Activated CD8-positive, alpha-beta memory T cell treated with anti-CD3 and anti-CD28 coated beads, Interleukin-2, amount 10 ng/mL, durations not matched to agents 7 days and 5 days (primary cell): ENCODE results near the gene PLAAT3. TPM values are rescaled to one million over a fixed set of nuclear protein-coding genes. Genes with fewer than 3 reads are reported as not detected.
"Not testable (repeated sequence)": the region's sequence is repeated elsewhere in the genome, so short reads cannot be mapped to it uniquely, and the experiment has no call there.

ENCODE experiments used
- ATAC-seq: fragments of 150-1000 bp; cut with Tn5 transposase; one replicate; pipeline ENCODE4 v1.10.0; 2021; ENCODE audit warnings: moderate library complexity
- CTCF ChIA-PET: fragments of 350-600 bp; sonication (Branson Sonifier 250); formaldehyde crosslinking; loops from one replicate; lab custom pipeline; 2021; ENCODE audit warnings: antibody characterized with exemption; lab: Charles Lee
- DNase-seq: peaks from one replicate; pipeline ENCODE4 v3.0.0-alpha.2; 2020
- H3K27ac Mint-ChIP-seq: one replicate; pipeline ENCODE4 v1.8.0; 2021; ENCODE audit warnings: mild to moderate bottlenecking, mixed read lengths
- H3K27me3 Mint-ChIP-seq: one replicate; pipeline ENCODE4 v1.8.0; 2021; ENCODE audit warnings: mixed read lengths
- H3K36me3 Mint-ChIP-seq: one replicate; pipeline ENCODE4 v1.8.0; 2021; ENCODE audit warnings: mild to moderate bottlenecking, mixed read lengths
- H3K4me1 Mint-ChIP-seq: one replicate; pipeline ENCODE4 v1.8.0; 2021; ENCODE audit warnings: mixed read lengths
- H3K4me3 Mint-ChIP-seq: one replicate; pipeline ENCODE4 v1.8.0; 2021; ENCODE audit warnings: mild to moderate bottlenecking, moderate library complexity, mixed read lengths
- H3K9me3 Mint-ChIP-seq: one replicate; pipeline ENCODE4 v1.8.0; 2022; ENCODE audit warnings: low read depth, mixed read lengths
- total RNA-seq, 2 experiments: library from RNA; stranded (reverse); gene quantifications; one replicate each; pipeline ENCODE4 v1.2.3, GENCODE V29; 2021

PLAAT3 gene
- total RNA-seq, 2 experiments from 2014 or later, result 21.7 to 25.5 TPM

GRCh38 chr11:63528156-63528555, 86.1 kb downstream of the PLAAT3 start:
- CTCF ChIA-PET, DNase-seq, H3K9me3 Mint-ChIP-seq, ATAC-seq, H3K27ac Mint-ChIP-seq, H3K36me3 Mint-ChIP-seq, H3K4me3 Mint-ChIP-seq, H3K27me3 Mint-ChIP-seq: not testable (repeated sequence)
- peaks cover 25% of the 10 kb centered on the region for H3K4me1 Mint-ChIP-seq

GRCh38 chr11:63527667-63528066, 86.6 kb downstream of the PLAAT3 start:
- no peak for ATAC-seq
- H3K36me3 Mint-ChIP-seq, result peaks cover 4% of the 10 kb centered on the region
- CTCF ChIA-PET, result no interaction called here
- H3K27me3 Mint-ChIP-seq, result no peaks in the 10 kb centered on the region
- H3K27ac Mint-ChIP-seq, result no peak overlapping the region
- H3K4me1 Mint-ChIP-seq, result peaks cover 20% of the 10 kb centered on the region
- no peak for DNase-seq
- H3K9me3 Mint-ChIP-seq, result peaks cover 2% of the 10 kb centered on the region
- no peak overlapping the region for H3K4me3 Mint-ChIP-seq

Other genes starting within 250 kb of the PLAAT3 start
- not detected for gene SLC22A9, start 244.6 kb downstream of the PLAAT3 start, total RNA-seq
- gene PLAAT5, start 123.3 kb downstream of the PLAAT3 start, total RNA-seq, result under 1 TPM; 0.19 to 0.26 TPM
- gene LGALS12, start 108.3 kb downstream of the PLAAT3 start, total RNA-seq, result under 1 TPM; 0.23 to 0.29 TPM
- gene PLAAT4, start 77.6 kb downstream of the PLAAT3 start, total RNA-seq, result 100 to 1,000 TPM in 1 of 2 experiments, 10 to 100 TPM in 1; 85.3 to 128 TPM
- gene PLAAT2, start 51.1 kb downstream of the PLAAT3 start, total RNA-seq, result 1 to 10 TPM in 1 of 2 experiments, under 1 TPM in 1; 0.73 to 1.3 TPM
- gene ATL3, start 56.9 kb upstream of the PLAAT3 start, total RNA-seq, result 10 to 100 TPM; 28.8 to 31.9 TPM
- 10 to 100 TPM; 55.8 to 64.1 TPM for gene RTN3, start 67.1 kb upstream of the PLAAT3 start, total RNA-seq
- gene ZFTA, start 154.3 kb upstream of the PLAAT3 start, total RNA-seq, result 1 to 10 TPM; 2.6 to 4.2 TPM
- gene SPINDOC, start 199.0 kb upstream of the PLAAT3 start, total RNA-seq, result 10 to 100 TPM; 53.4 to 55.8 TPM
- 10 to 100 TPM; 57.2 to 57.9 TPM for gene MARK2, start 224.7 kb upstream of the PLAAT3 start, total RNA-seq